Suprapubic skin (tissue), 4 donors: ENCODE results near the gene EGF. TPM values are rescaled to one million over a fixed set of nuclear protein-coding genes. Genes with fewer than 3 reads are reported as not detected.

Experiments used
- DNase-seq, 2 donors: peaks; one replicate each; pipeline ENCODE4 v3.0.0-alpha.2; 2019; ENCODE audit warnings: low spot score in 2 of 2
- H3K27ac ChIP-seq: fragments of 200-600 bp; sonication (generic); one replicate; pipeline ENCODE4 v1.5.1; 2019
- H3K27me3 ChIP-seq: fragments of 200-600 bp; sonication (generic); one replicate; pipeline ENCODE4 v1.5.1; 2019
- H3K36me3 ChIP-seq: fragments of 200-600 bp; sonication (generic); one replicate; pipeline ENCODE4 v1.5.1; 2019
- H3K4me1 ChIP-seq: fragments of 200-600 bp; sonication (generic); one replicate; pipeline ENCODE4 v1.5.1; 2019
- H3K4me3 ChIP-seq: fragments of 200-600 bp; sonication (generic); one replicate; pipeline ENCODE4 v1.5.1; 2019; ENCODE audit warnings: mild to moderate bottlenecking
- H3K9me3 ChIP-seq: fragments of 200-600 bp; sonication (generic); one replicate; pipeline ENCODE4 v1.5.1; 2019
- EP300 ChIP-seq: sonication (generic); formaldehyde crosslinking; IDR thresholded peaks from one replicate; pipeline ENCODE4 v1.6.1; 2017; ENCODE audit warnings: antibody characterized with exemption
- POLR2A ChIP-seq, 2 donors: fragments of 450-650 bp; IDR thresholded peaks; one replicate each; pipeline ENCODE4 v1.6.1; 2017; ENCODE audit warnings: antibody characterized with exemption in 2 of 2, mild to moderate bottlenecking in 2 of 2, moderate library complexity in 2 of 2
- POLR2AphosphoS5 ChIP-seq, 3 donors: sonication (generic); formaldehyde crosslinking; IDR thresholded peaks; one replicate each; pipeline ENCODE4 v1.6.1; 2017; ENCODE audit warnings: antibody characterized with exemption in 3 of 3
- WGBS: methylation state at CpG from one replicate; pipeline ENCODE4 v1.1.5; 2018; 5-methylcytosine and 5-hydroxymethylcytosine counted together
- total RNA-seq, 4 donors: library from RNA; depleted of rRNA; stranded (reverse); fragments of >200 nt; gene quantifications; one replicate each; pipeline ENCODE4 v1.1.0, GENCODE V29; 2016
- TF ChIP-seq, protein P1 (sequence below), 2 donors: fragments of 200-600 bp in 1 of 2; fragments of 450-650 bp in 1 of 2; sonication (generic) in 1 of 2; IDR thresholded peaks; one replicate each; pipeline ENCODE4 v1.5.1; 2016 to 2019; ENCODE audit warnings: antibody characterized with exemption in 2 of 2, mild to moderate bottlenecking in 1 of 2, moderate library complexity in 1 of 2

Gene EGF
- total RNA-seq, 4 donors from 2014 or later, result 1.1 to 20.3 (median 2.9) TPM

DNA sequence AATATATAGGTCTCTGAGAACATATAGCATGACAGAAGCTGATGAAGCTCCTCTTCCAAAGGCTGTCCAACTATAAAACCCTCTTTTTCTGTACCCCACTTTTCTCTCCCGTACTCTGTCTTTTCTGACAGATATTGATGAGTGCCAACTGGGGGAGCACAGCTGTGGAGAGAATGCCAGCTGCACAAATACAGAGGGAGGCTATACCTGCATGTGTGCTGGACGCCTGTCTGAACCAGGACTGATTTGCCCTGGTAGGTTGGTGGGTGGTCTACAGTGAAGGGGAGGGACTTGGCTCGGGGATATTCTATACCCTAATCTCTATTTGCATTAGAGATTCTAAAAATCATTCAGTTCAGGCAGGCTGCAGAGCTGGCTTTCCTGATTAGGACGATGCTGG, 80.4 kb downstream of the EGF start:
- 60% methylated on average over 4 of the region's 4 CpGs for WGBS
- H3K36me3 ChIP-seq, result no peaks in the 10 kb centered on the region
- no peak overlapping the region for H3K4me3 ChIP-seq
- H3K4me1 ChIP-seq, result peaks cover 11% of the 10 kb centered on the region
- peaks cover 5% of the 10 kb centered on the region for H3K27me3 ChIP-seq
- H3K9me3 ChIP-seq, result no peaks in the 10 kb centered on the region
- no peak overlapping the region for H3K27ac ChIP-seq
- no peak for DNase-seq
- TF ChIP-seq, protein P1, sequence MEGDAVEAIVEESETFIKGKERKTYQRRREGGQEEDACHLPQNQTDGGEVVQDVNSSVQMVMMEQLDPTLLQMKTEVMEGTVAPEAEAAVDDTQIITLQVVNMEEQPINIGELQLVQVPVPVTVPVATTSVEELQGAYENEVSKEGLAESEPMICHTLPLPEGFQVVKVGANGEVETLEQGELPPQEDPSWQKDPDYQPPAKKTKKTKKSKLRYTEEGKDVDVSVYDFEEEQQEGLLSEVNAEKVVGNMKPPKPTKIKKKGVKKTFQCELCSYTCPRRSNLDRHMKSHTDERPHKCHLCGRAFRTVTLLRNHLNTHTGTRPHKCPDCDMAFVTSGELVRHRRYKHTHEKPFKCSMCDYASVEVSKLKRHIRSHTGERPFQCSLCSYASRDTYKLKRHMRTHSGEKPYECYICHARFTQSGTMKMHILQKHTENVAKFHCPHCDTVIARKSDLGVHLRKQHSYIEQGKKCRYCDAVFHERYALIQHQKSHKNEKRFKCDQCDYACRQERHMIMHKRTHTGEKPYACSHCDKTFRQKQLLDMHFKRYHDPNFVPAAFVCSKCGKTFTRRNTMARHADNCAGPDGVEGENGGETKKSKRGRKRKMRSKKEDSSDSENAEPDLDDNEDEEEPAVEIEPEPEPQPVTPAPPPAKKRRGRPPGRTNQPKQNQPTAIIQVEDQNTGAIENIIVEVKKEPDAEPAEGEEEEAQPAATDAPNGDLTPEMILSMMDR (IDR thresholded peaks at IDR 0.05), result no peak
- TF ChIP-seq POLR2AphosphoS5 (IDR thresholded peaks at IDR 0.05), result no peak
- no peak for TF ChIP-seq POLR2A (IDR thresholded peaks at IDR 0.05)
- no peak for TF ChIP-seq EP300

DNA sequence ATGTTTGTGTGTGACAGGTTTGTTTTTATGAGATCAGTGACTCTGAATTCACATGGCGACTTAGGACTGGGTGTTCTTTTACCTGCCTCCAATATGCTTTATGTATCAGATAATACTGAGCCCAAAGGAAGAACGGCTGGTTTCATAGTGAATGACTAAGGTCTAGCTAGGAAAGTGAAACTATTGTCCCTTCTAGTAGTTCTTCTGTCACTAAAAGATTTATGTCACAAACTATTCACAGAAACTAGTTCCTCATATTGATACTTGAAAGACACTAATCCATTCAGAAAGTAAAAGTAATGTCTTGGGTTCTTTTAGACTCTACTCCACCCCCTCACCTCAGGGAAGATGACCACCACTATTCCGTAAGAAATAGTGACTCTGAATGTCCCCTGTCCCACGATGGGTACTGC, 81.7 kb downstream of the EGF start:
- Histone ChIP-seq H3K4me3 (no peak overlapping the region), H3K4me1 (peaks cover 8% of the 10 kb centered on the region), H3K27me3 (peaks cover 5% of the 10 kb centered on the region), H3K27ac (no peak overlapping the region), H3K36me3 (no peaks in the 10 kb centered on the region), H3K9me3 (no peaks in the 10 kb centered on the region)
- no peak for DNase-seq
- 82% methylated on average over 4 of the region's 4 CpGs for WGBS
- no peak for TF ChIP-seq POLR2AphosphoS5 (IDR thresholded peaks at IDR 0.05)
- no peak for TF ChIP-seq EP300
- TF ChIP-seq, protein P1 (IDR thresholded peaks at IDR 0.05), result no peak
- TF ChIP-seq POLR2A (IDR thresholded peaks at IDR 0.05), result no peak

DNA sequence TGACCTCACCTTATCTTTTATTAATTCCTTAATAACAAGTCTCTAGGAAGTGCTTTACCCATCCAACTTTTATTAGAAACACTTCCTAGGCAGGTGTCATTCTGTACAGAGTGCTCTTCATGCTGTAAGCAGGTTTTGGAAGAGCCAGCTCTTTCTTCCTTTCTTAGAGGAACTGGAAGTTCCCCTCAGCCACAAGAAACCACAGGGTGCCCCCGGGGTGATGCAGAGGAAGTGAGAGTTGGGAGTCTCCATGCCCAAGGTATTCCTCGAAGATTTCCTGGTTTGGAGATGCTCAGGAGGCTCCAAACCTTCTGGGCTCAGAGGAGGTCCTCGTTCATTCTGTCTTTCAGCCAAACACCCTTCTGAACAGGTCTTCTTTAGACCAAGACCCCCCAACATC, 83.8 kb downstream of the EGF start:
- no peak for DNase-seq
- no peak overlapping the region for H3K27ac ChIP-seq
- 46% methylated on average over 3 of the region's 3 CpGs for WGBS
- no peak overlapping the region for H3K4me3 ChIP-seq
- H3K9me3 ChIP-seq, result no peaks in the 10 kb centered on the region
- peaks cover 5% of the 10 kb centered on the region for H3K27me3 ChIP-seq
- H3K4me1 ChIP-seq, result no peaks in the 10 kb centered on the region
- no peaks in the 10 kb centered on the region for H3K36me3 ChIP-seq
- TF ChIP-seq POLR2AphosphoS5 (IDR thresholded peaks at IDR 0.05) (no peak), POLR2A (IDR thresholded peaks at IDR 0.05) (no peak), EP300 (no peak)
- TF ChIP-seq, protein P1 (IDR thresholded peaks at IDR 0.05), result no peak

DNA sequence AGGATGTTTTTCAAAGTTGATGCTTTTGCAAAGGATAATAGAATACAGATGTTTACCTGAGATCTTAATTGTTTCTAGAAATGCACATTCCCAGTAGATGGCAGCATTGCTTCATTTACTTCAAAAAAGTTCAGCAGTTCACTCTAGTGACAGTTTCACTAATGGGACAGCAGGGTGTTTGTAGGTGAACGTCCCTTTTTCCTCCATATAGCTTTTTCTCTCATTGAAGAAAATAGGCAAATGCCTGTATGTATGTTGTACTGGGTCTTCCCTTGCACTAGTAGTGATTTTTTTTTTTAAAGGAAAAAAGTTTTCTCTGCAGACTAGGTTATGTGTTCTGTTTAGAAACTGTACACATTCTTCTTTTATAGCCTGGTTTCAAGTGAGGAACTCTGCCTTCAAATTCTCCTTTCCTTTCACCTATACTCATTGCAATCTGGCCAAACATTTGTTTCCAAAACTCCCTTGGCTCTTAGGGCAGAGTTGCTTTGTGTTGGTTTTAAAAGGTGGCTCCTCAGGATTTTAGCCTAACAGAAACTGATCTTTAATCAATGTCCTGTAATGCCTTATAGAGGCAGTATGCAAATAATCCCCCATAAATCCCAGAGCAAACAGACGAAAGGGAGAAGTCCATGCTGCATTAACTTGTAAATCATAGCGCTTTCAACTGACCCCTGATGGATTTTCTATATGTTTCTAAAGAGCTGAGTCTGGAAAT, 86.3 kb downstream of the EGF start:
- DNase-seq, result no peak
- WGBS, result 51% methylated on average over 3 of the region's 3 CpGs
- TF ChIP-seq POLR2AphosphoS5 (IDR thresholded peaks at IDR 0.05) (no peak), EP300 (no peak), POLR2A (IDR thresholded peaks at IDR 0.05) (no peak)
- TF ChIP-seq, protein P1 (IDR thresholded peaks at IDR 0.05), result peak; percentile 52 to 63
- Histone ChIP-seq H3K27me3 (peaks cover 5% of the 10 kb centered on the region), H3K9me3 (no peaks in the 10 kb centered on the region), H3K4me1 (no peaks in the 10 kb centered on the region), H3K36me3 (no peaks in the 10 kb centered on the region), H3K27ac (no peak overlapping the region), H3K4me3 (no peak overlapping the region)

DNA sequence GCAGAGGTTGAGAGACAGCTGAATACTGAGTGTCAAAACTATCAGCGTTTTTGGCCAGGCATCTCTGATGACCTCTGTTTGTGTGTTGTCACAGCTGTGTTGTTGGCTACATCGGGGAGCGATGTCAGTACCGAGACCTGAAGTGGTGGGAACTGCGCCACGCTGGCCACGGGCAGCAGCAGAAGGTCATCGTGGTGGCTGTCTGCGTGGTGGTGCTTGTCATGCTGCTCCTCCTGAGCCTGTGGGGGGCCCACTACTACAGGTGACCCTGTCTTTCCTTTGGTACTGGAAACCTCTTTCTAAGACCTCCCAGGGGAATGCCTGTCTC, 86.9 kb downstream of the EGF start:
- Histone ChIP-seq H3K27ac (no peak overlapping the region), H3K4me1 (no peaks in the 10 kb centered on the region), H3K4me3 (no peak overlapping the region), H3K9me3 (no peaks in the 10 kb centered on the region), H3K27me3 (peaks cover 5% of the 10 kb centered on the region), H3K36me3 (no peaks in the 10 kb centered on the region)
- TF ChIP-seq, protein P1 (IDR thresholded peaks at IDR 0.05), result no peak
- TF ChIP-seq EP300 (no peak), POLR2A (IDR thresholded peaks at IDR 0.05) (no peak), POLR2AphosphoS5 (IDR thresholded peaks at IDR 0.05) (no peak)
- WGBS, result 81% methylated on average over 9 of the region's 9 CpGs
- DNase-seq, result no peak
